ENCODE results near the gene RABGAP1L. TPM values are rescaled to one million over a fixed set of nuclear protein-coding genes. Genes with fewer than 3 reads are reported as not detected.

The RABGAP1L gene
- total RNA-seq, 1 donor from 2014 or later = 46.0 TPM

- Mint-ChIP-seq H3K27me3 (ENCODE audit: insufficient read depth, low read depth) (no peaks in the 10 kb centered on the region), H3K4me3 (no peak overlapping the region), H3K27ac (no peak overlapping the region), H3K9me3 (no peaks in the 10 kb centered on the region), H3K36me3 (no peaks in the 10 kb centered on the region), H3K4me1 (peaks cover 26% of the 10 kb centered on the region)
- Histone ChIP-seq H4K20me1 (ENCODE audit: low read depth) (no peaks in the 10 kb centered on the region), H3F3A (ENCODE audit: low read depth) (peaks cover 15% of the 10 kb centered on the region), H3K36me3 (no peaks in the 10 kb centered on the region), H3K4me3 (no peak overlapping the region), H3K27ac (no peak overlapping the region), H3K9ac (no peak overlapping the region), H2AFZ (replicated peaks) (no peak overlapping the region), H3K4me2 (no peak overlapping the region), H3K27me3 (no peaks in the 10 kb centered on the region), H3K79me2 (ENCODE audit: low read depth) (peaks cover 19% of the 10 kb centered on the region), H3K4me1 (peaks cover 28% of the 10 kb centered on the region), H3K9me3 (ENCODE audit: low read depth) (no peaks in the 10 kb centered on the region)
- TF ChIP-seq EZH2phosphoT487 (IDR thresholded peaks at IDR 0.05) = no peak
- TF ChIP-seq, protein P1, sequence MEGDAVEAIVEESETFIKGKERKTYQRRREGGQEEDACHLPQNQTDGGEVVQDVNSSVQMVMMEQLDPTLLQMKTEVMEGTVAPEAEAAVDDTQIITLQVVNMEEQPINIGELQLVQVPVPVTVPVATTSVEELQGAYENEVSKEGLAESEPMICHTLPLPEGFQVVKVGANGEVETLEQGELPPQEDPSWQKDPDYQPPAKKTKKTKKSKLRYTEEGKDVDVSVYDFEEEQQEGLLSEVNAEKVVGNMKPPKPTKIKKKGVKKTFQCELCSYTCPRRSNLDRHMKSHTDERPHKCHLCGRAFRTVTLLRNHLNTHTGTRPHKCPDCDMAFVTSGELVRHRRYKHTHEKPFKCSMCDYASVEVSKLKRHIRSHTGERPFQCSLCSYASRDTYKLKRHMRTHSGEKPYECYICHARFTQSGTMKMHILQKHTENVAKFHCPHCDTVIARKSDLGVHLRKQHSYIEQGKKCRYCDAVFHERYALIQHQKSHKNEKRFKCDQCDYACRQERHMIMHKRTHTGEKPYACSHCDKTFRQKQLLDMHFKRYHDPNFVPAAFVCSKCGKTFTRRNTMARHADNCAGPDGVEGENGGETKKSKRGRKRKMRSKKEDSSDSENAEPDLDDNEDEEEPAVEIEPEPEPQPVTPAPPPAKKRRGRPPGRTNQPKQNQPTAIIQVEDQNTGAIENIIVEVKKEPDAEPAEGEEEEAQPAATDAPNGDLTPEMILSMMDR (IDR thresholded peaks at IDR 0.05) = no peak
- no peak for TF ChIP-seq EZH2 (IDR thresholded peaks at IDR 0.05)
- DNase-seq (ENCODE audit: low spot score) = no peak
These were observed 789.7 kb downstream of the RABGAP1L start for GRCh38 chr1:174949061-174949460.

GRCh38 chr1:174949645-174950044 lies 790.3 kb downstream of the RABGAP1L start:
- Histone ChIP-seq H3F3A (ENCODE audit: low read depth) (peaks cover 21% of the 10 kb centered on the region), H4K20me1 (ENCODE audit: low read depth) (no peaks in the 10 kb centered on the region), H3K4me3 (no peak overlapping the region), H3K36me3 (no peaks in the 10 kb centered on the region), H3K4me2 (no peak overlapping the region), H2AFZ (replicated peaks) (no peak overlapping the region), H3K9me3 (ENCODE audit: low read depth) (no peaks in the 10 kb centered on the region), H3K4me1 (peaks cover 33% of the 10 kb centered on the region), H3K27ac (no peak overlapping the region), H3K27me3 (no peaks in the 10 kb centered on the region), H3K9ac (no peak overlapping the region), H3K79me2 (ENCODE audit: low read depth) (peaks cover 16% of the 10 kb centered on the region)
- H3K27ac Mint-ChIP-seq = no peak overlapping the region
- TF ChIP-seq EZH2 (IDR thresholded peaks at IDR 0.05) (no peak), EZH2phosphoT487 (IDR thresholded peaks at IDR 0.05) (no peak)
- TF ChIP-seq, protein P1 (IDR thresholded peaks at IDR 0.05) = no peak
- no peaks in the 10 kb centered on the region for H3K9me3 Mint-ChIP-seq
- H3K4me3 Mint-ChIP-seq = no peak overlapping the region
- H3K36me3 Mint-ChIP-seq = no peaks in the 10 kb centered on the region
- H3K4me1 Mint-ChIP-seq = peaks cover 30% of the 10 kb centered on the region
- H3K27me3 Mint-ChIP-seq (ENCODE audit: insufficient read depth, low read depth) = no peaks in the 10 kb centered on the region
- no peak for DNase-seq (ENCODE audit: low spot score)

DNA sequence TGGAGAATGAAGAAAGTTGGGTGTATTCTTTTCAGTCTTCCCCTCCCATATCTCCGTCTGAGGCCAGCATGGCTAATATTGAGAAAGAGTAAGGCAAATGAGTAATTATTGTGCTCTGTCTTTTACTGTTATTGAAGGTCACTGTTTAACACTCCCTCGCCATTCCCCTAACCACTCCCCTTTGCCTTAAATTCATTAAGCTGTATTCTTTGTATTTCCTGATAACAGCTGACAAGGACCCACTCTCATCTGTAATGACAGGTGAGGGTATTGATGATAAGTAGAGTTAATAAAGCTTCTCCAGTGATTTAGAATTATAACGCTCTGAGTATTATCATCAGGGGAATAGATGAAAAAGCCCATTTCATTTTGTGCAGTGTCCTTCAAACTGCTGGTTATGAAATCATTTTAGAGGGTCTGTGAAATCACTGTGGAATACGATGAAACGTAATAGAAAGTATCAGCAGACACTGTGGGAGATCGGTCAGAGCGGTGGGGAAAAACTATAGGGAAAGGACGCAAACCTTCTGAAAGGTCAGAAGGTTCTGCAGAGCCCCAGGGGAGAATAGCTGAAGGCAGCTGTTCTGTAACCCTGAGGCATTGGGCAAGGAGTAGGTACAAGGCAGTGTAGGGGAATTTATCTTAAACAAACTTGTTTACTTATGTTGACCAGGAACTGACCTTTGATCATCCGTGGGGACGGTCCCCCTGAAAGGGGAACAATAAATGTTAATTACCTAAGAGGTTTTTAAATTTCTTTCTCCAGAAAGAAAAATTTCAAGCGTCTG lies 794.2 kb downstream of the RABGAP1L start:
- peaks cover 25% of the 10 kb centered on the region for H3F3A ChIP-seq (ENCODE audit: low read depth)
- DNase-seq (ENCODE audit: low spot score) = no peak
- no peaks in the 10 kb centered on the region for H3K36me3 ChIP-seq
- no peak overlapping the region for H2AFZ ChIP-seq (replicated peaks)
- Mint-ChIP-seq H3K27me3 (ENCODE audit: insufficient read depth, low read depth) (no peaks in the 10 kb centered on the region), H3K4me3 (no peak overlapping the region), H3K27ac (peak overlapping the region; percentile 25), H3K9me3 (no peaks in the 10 kb centered on the region), H3K36me3 (no peaks in the 10 kb centered on the region), H3K4me1 (peaks cover 21% of the 10 kb centered on the region)
- no peak overlapping the region for H3K27ac ChIP-seq
- peaks cover 23% of the 10 kb centered on the region for H3K4me1 ChIP-seq
- no peaks in the 10 kb centered on the region for H3K79me2 ChIP-seq (ENCODE audit: low read depth)
- H3K27me3 ChIP-seq = no peaks in the 10 kb centered on the region
- no peaks in the 10 kb centered on the region for H4K20me1 ChIP-seq (ENCODE audit: low read depth)
- H3K9ac ChIP-seq = no peak overlapping the region
- TF ChIP-seq, protein P1 (IDR thresholded peaks at IDR 0.05) = no peak
- TF ChIP-seq EZH2phosphoT487 (IDR thresholded peaks at IDR 0.05) (no peak), EZH2 (IDR thresholded peaks at IDR 0.05) (no peak)
- H3K9me3 ChIP-seq (ENCODE audit: low read depth) = no peaks in the 10 kb centered on the region
- peak overlapping the region; percentile 54 for H3K4me2 ChIP-seq
- no peak overlapping the region for H3K4me3 ChIP-seq
